H9 (cell line): ENCODE data around the gene TRABD2B. TPM values are rescaled to one million over a fixed set of nuclear protein-coding genes. Genes with fewer than 3 reads are reported as not detected.

Experiments used
- DNase-seq: peaks from one replicate; pipeline ENCODE4 v3.0.0-alpha.2; 2017
- H2AFZ ChIP-seq: one replicate; pipeline ENCODE4 v1.6.1; 2013; ENCODE audit warnings: mild to moderate bottlenecking, low read length, control low read depth, moderate library complexity
- H2AK5ac ChIP-seq: 2 replicates; pipeline ENCODE4 v1.6.1; 2013; ENCODE audit warnings: low read length, control low read depth, mixed read lengths; ENCODE audit not compliant: insufficient read length
- H2BK120ac ChIP-seq: one replicate; pipeline ENCODE4 v1.6.1; 2013; ENCODE audit warnings: low read depth, mild to moderate bottlenecking, low read length, control low read depth, inconsistent platforms; ENCODE audit not compliant: poor library complexity, severe bottlenecking
- H2BK12ac ChIP-seq: 2 replicates; pipeline ENCODE4 v1.6.1; 2013; ENCODE audit warnings: low read length, control low read depth, mixed read lengths, low read depth; ENCODE audit not compliant: insufficient read length
- H2BK15ac ChIP-seq: 2 replicates; pipeline ENCODE4 v1.6.1; 2013; ENCODE audit warnings: low read depth, low read length, control low read depth
- H2BK20ac ChIP-seq: one replicate; pipeline ENCODE4 v1.6.1; 2013; ENCODE audit warnings: low read depth, mild to moderate bottlenecking, low read length, control low read depth, inconsistent platforms; ENCODE audit not compliant: poor library complexity, severe bottlenecking
- H2BK5ac ChIP-seq: 2 replicates; pipeline ENCODE4 v1.6.1; 2013; ENCODE audit warnings: low read length, control low read depth, mixed read lengths; ENCODE audit not compliant: insufficient read length
- H3K14ac ChIP-seq: 2 replicates; pipeline ENCODE4 v1.6.1; 2013; ENCODE audit warnings: low read length, control low read depth; ENCODE audit not compliant: insufficient read depth
- H3K18ac ChIP-seq: 2 replicates; pipeline ENCODE4 v1.6.1; 2013; ENCODE audit warnings: low read depth, mild to moderate bottlenecking, mixed read lengths, low read length, control low read depth; ENCODE audit not compliant: insufficient read length
- H3K23ac ChIP-seq: 2 replicates; pipeline ENCODE4 v1.6.1; 2013; ENCODE audit warnings: low read length, control low read depth, mixed read lengths, low read depth; ENCODE audit not compliant: insufficient read length
- H3K23me2 ChIP-seq: 2 replicates; pipeline ENCODE4 v1.6.1; 2013; ENCODE audit warnings: low read depth, mild to moderate bottlenecking, mixed read lengths, low read length, control low read depth; ENCODE audit not compliant: insufficient read length, poor library complexity, severe bottlenecking
- H3K27ac ChIP-seq: 2 replicates; pipeline ENCODE4 v1.5.1; 2013; ENCODE audit warnings: low read length, control low read depth, mixed read lengths, low read depth; ENCODE audit not compliant: insufficient read length
- H3K27me3 ChIP-seq: 2 replicates; pipeline ENCODE4 v1.6.1; 2013; ENCODE audit warnings: low read length, control low read depth, inconsistent platforms; ENCODE audit not compliant: insufficient read depth
- H3K4ac ChIP-seq: 2 replicates; pipeline ENCODE4 v1.6.1; 2013; ENCODE audit warnings: low read depth, mild to moderate bottlenecking, control low read depth, inconsistent platforms, low read length, moderate library complexity
- H3K4me1 ChIP-seq: 2 replicates; pipeline ENCODE4 v1.6.1; 2013; ENCODE audit warnings: low read length, control low read depth, inconsistent platforms; ENCODE audit not compliant: insufficient read depth
- H3K4me2 ChIP-seq: 2 replicates; pipeline ENCODE4 v1.6.1; 2013; ENCODE audit warnings: low read length, control low read depth, mixed read lengths; ENCODE audit not compliant: insufficient read length, insufficient read depth
- H3K56ac ChIP-seq: 2 replicates; pipeline ENCODE4 v1.6.1; 2013; ENCODE audit warnings: low read depth, mild to moderate bottlenecking, mixed read lengths, low read length, control low read depth; ENCODE audit not compliant: insufficient read length
- H3K79me1 ChIP-seq: 2 replicates; pipeline ENCODE4 v1.6.1; 2013; ENCODE audit warnings: low read depth, mild to moderate bottlenecking, moderate library complexity, low read length, control low read depth, inconsistent platforms; ENCODE audit not compliant: insufficient read depth, poor library complexity, severe bottlenecking
- H3K79me2 ChIP-seq: 2 replicates; pipeline ENCODE4 v1.6.1; 2013; ENCODE audit warnings: low read length, control low read depth, inconsistent platforms; ENCODE audit not compliant: insufficient read depth
- H3K9ac ChIP-seq: 2 replicates; pipeline ENCODE4 v1.6.1; 2013; ENCODE audit warnings: low read length, control low read depth, mixed read lengths; ENCODE audit not compliant: insufficient read length; ENCODE audit errors: extremely low read depth
- H3K9me3 ChIP-seq: one replicate; pipeline ENCODE4 v1.6.1; 2013; ENCODE audit warnings: low read depth, low read length, inconsistent platforms; ENCODE audit not compliant: control insufficient read depth
- H3T11ph ChIP-seq: one replicate; pipeline ENCODE4 v1.6.1; 2013; ENCODE audit warnings: mild to moderate bottlenecking, low read length, control low read depth, inconsistent platforms
- H4K20me1 ChIP-seq: one replicate; pipeline ENCODE4 v1.6.1; 2013; ENCODE audit not compliant: control insufficient read depth, insufficient read length, insufficient read depth
- H4K5ac ChIP-seq: 2 replicates; pipeline ENCODE4 v1.6.1; 2013; ENCODE audit warnings: low read depth, mild to moderate bottlenecking, mixed read lengths, low read length, control low read depth; ENCODE audit not compliant: insufficient read length
- H4K8ac ChIP-seq: replicated peaks from 2 replicates; pipeline ENCODE4 v1.6.1; 2013; ENCODE audit warnings: low read length, control low read depth, mixed read lengths, low read depth; ENCODE audit not compliant: insufficient read length
- H4K91ac ChIP-seq: 2 replicates; pipeline ENCODE4 v1.6.1; 2013; ENCODE audit warnings: low read depth, mild to moderate bottlenecking, moderate library complexity, mixed read lengths, low read length, control low read depth; ENCODE audit not compliant: insufficient read length
- H3K27ac Mint-ChIP-seq, 3 experiments: 2 replicates in 2 of 3; 3 replicates in 1 of 3; pipeline ENCODE4 v1.8.0; 2020 to 2021; ENCODE audit warnings: mixed read lengths in 3 of 3, mild to moderate bottlenecking in 1 of 3, moderate library complexity in 1 of 3
- H3K27me3 Mint-ChIP-seq: 2 replicates; pipeline ENCODE4 v1.8.0; 2021; ENCODE audit warnings: low read depth, mild to moderate bottlenecking, moderate library complexity, mixed read lengths
- H3K36me3 Mint-ChIP-seq, 3 experiments: 2 replicates in 2 of 3; 3 replicates in 1 of 3; pipeline ENCODE4 v1.8.0; 2020 to 2021; ENCODE audit warnings: low read depth in 3 of 3, mixed read lengths in 3 of 3; ENCODE audit not compliant: insufficient read depth in 1 of 3
- H3K4me1 Mint-ChIP-seq, 2 experiments: 2 replicates each; pipeline ENCODE4 v1.8.0; 2020; ENCODE audit warnings: mixed read lengths in 2 of 2
- H3K4me3 Mint-ChIP-seq, 2 experiments: 2 replicates in 1 of 2; 3 replicates in 1 of 2; pipeline ENCODE4 v1.8.0; 2020 to 2021; ENCODE audit warnings: mild to moderate bottlenecking in 2 of 2, mixed read lengths in 2 of 2, moderate library complexity in 1 of 2
- H3K9me3 Mint-ChIP-seq, 2 experiments: 2 replicates in 1 of 2; 3 replicates in 1 of 2; pipeline ENCODE4 v1.8.0; 2020; ENCODE audit warnings: mild to moderate bottlenecking in 2 of 2, mixed read lengths in 2 of 2, moderate library complexity in 1 of 2
- WGBS: extraction: QIAGEN DNeasy Blood & Tissue Kit; methylation state at CpG from one replicate; pipeline ENCODE4 v1.1.7; 2013; ENCODE audit warnings: missing lambda C conversion rate, low lambda C conversion rate, mixed read lengths; ENCODE audit not compliant: insufficient read length; ENCODE audit errors: extremely low coverage; 5-methylcytosine and 5-hydroxymethylcytosine counted together
- total RNA-seq: library from RNA; stranded (reverse); gene quantifications from 2 replicates; pipeline ENCODE4 v1.2.1, GENCODE V29; 2021
- TF ChIP-seq, protein P1 (sequence below): fragments of 200-600 bp; sonication (generic); conservative IDR thresholded peaks from 3 replicates; pipeline ENCODE4 v1.8.0; 2021; ENCODE audit warnings: antibody characterized with exemption, mild to moderate bottlenecking

The TRABD2B gene
- total RNA-seq, 1 experiment from 2014 or later, result 2.3 TPM

- Histone ChIP-seq H3K23ac (no peak overlapping the region), H3K79me2 (no peaks in the 10 kb centered on the region), H2AFZ (no peak overlapping the region), H3K4ac (no peak overlapping the region), H3K27ac (no peak overlapping the region), H3K56ac (no peak overlapping the region), H3T11ph (no peak overlapping the region), H3K9ac (no peak overlapping the region), H2BK15ac (no peak overlapping the region), H2AK5ac (no peak overlapping the region), H2BK5ac (no peak overlapping the region), H4K5ac (no peak overlapping the region), H3K23me2 (peaks cover 3% of the 10 kb centered on the region), H4K91ac (no peak overlapping the region), H3K18ac (no peak overlapping the region), H3K27me3 (peaks cover 3% of the 10 kb centered on the region; the same call in 1 of the 2 replicates), H2BK20ac (no peak overlapping the region), H3K14ac (no peak overlapping the region), H4K20me1 (peaks cover 2% of the 10 kb centered on the region), H3K4me2 (no peak overlapping the region), H2BK12ac (no peak overlapping the region), H3K9me3 (no peaks in the 10 kb centered on the region), H4K8ac (no peak overlapping the region), H3K79me1 (no peaks in the 10 kb centered on the region), H3K4me1 (peaks cover 3% of the 10 kb centered on the region; the same call in 1 of the 2 replicates), H2BK120ac (no peak overlapping the region)
- peaks cover 48 to 51% of the 10 kb centered on the region in 2 experiments for H3K4me1 Mint-ChIP-seq
- DNase-seq, result peak; percentile 26
- H3K9me3 Mint-ChIP-seq, result no peaks in the 10 kb centered on the region; a peak in 1 of 5 replicates
- WGBS, result no CpG with 5 or more reads among the region's 5 CpGs
- H3K36me3 Mint-ChIP-seq, result peaks cover 6 to 30% (median 23%) of the 10 kb centered on the region in 3 experiments; a peak in 6 of 7 replicates
- peaks cover 46% of the 10 kb centered on the region for H3K27me3 Mint-ChIP-seq
- no peak overlapping the region for H3K27ac Mint-ChIP-seq
- TF ChIP-seq, protein P1, sequence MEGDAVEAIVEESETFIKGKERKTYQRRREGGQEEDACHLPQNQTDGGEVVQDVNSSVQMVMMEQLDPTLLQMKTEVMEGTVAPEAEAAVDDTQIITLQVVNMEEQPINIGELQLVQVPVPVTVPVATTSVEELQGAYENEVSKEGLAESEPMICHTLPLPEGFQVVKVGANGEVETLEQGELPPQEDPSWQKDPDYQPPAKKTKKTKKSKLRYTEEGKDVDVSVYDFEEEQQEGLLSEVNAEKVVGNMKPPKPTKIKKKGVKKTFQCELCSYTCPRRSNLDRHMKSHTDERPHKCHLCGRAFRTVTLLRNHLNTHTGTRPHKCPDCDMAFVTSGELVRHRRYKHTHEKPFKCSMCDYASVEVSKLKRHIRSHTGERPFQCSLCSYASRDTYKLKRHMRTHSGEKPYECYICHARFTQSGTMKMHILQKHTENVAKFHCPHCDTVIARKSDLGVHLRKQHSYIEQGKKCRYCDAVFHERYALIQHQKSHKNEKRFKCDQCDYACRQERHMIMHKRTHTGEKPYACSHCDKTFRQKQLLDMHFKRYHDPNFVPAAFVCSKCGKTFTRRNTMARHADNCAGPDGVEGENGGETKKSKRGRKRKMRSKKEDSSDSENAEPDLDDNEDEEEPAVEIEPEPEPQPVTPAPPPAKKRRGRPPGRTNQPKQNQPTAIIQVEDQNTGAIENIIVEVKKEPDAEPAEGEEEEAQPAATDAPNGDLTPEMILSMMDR, result no peak
- no peak overlapping the region for H3K4me3 Mint-ChIP-seq
Measured at GRCh38 chr1:47991187-47991586, 6.0 kb downstream of the TRABD2B start.
